HG03045 (cell line): ENCODE measurements around the gene CRYGN.

Experiments
- ATAC-seq: cut with Tn5 transposase; IDR thresholded peaks from one replicate; pipeline ENCODE4 v1.9.1; 2021; ENCODE audit warnings: mild to moderate bottlenecking, moderate library complexity; ENCODE audit not compliant: unreplicated experiment

Gene CRYGN

GRCh38 chr7:151440799-151441445, 981 bp upstream of the CRYGN start:
- no peak for ATAC-seq

GRCh38 chr7:151438864-151439601, 908 bp downstream of the CRYGN start:
- no peak for ATAC-seq

- no peak for ATAC-seq
Observed at GRCh38 chr7:151437866-151438516, 1.9 kb downstream of the CRYGN start.

GRCh38 chr7:151437159-151437553, 2.8 kb downstream of the CRYGN start:
- ATAC-seq, result no peak

GRCh38 chr7:151436446-151437158, 3.3 kb downstream of the CRYGN start:
- ATAC-seq, result no peak

- ATAC-seq, result no peak
Observed at GRCh38 chr7:151435971-151436370, 4.0 kb downstream of the CRYGN start.

- ATAC-seq, result no peak
Observed at GRCh38 chr7:151435103-151435916, 4.6 kb downstream of the CRYGN start.

GRCh38 chr7:151434549-151434948, 5.4 kb downstream of the CRYGN start:
- no peak for ATAC-seq

GRCh38 chr7:151433721-151434400, 6.1 kb downstream of the CRYGN start:
- ATAC-seq, result no peak

- no peak for ATAC-seq
Observed at GRCh38 chr7:151432658-151433521, 7.1 kb downstream of the CRYGN start.

GRCh38 chr7:151431768-151432311, 8.1 kb downstream of the CRYGN start:
- no peak for ATAC-seq

GRCh38 chr7:151431281-151431767, 8.6 kb downstream of the CRYGN start:
- no peak for ATAC-seq

GRCh38 chr7:151430391-151431205, 9.3 kb downstream of the CRYGN start:
- ATAC-seq, result no peak

- ATAC-seq, result no peak
Observed at GRCh38 chr7:151429560-151430331, 10.2 kb downstream of the CRYGN start.

- ATAC-seq, result no peak
Observed at GRCh38 chr7:151429237-151429559, 10.7 kb downstream of the CRYGN start.

GRCh38 chr7:151428378-151429236, 11.3 kb downstream of the CRYGN start:
- no peak for ATAC-seq
